ENCODE results near the gene COL27A1. TPM values are rescaled to one million over a fixed set of nuclear protein-coding genes. Genes with fewer than 3 reads are reported as not detected.

Gene COL27A1
- total RNA-seq, 1 donor from 2014 or later: 65.1 TPM

GRCh38 chr9:114288193-114289091 is 133.1 kb downstream of the COL27A1 start:
- peaks cover 19% of the 10 kb centered on the region for H3K36me3 Mint-ChIP-seq
- peak; percentile 69 for DNase-seq (ENCODE audit: extremely low spot score, unreplicated experiment)
- TF ChIP-seq CTCF (conservative IDR thresholded peaks at IDR 0.05): peak; percentile 13
- no peak overlapping the region for H3K27ac Mint-ChIP-seq
- no peaks in the 10 kb centered on the region for H3K9me3 Mint-ChIP-seq
- peak overlapping the region; percentile 65 for H3K4me3 Mint-ChIP-seq
- no peaks in the 10 kb centered on the region for H3K27me3 Mint-ChIP-seq
- peaks cover 25% of the 10 kb centered on the region for H3K4me1 Mint-ChIP-seq (ENCODE audit: unreplicated experiment)

- H3K27me3 Mint-ChIP-seq: no peaks in the 10 kb centered on the region
- no peaks in the 10 kb centered on the region for H3K9me3 Mint-ChIP-seq
- H3K4me3 Mint-ChIP-seq: no peak overlapping the region
- H3K4me1 Mint-ChIP-seq (ENCODE audit: unreplicated experiment): peaks cover 25% of the 10 kb centered on the region
- no peak overlapping the region for H3K27ac Mint-ChIP-seq
- peak; percentile 67 for DNase-seq (ENCODE audit: extremely low spot score, unreplicated experiment)
- peaks cover 20% of the 10 kb centered on the region for H3K36me3 Mint-ChIP-seq
- no peak for TF ChIP-seq CTCF (conservative IDR thresholded peaks at IDR 0.05)
These were observed 133.8 kb downstream of the COL27A1 start for GRCh38 chr9:114289106-114289505.

GRCh38 chr9:114289571-114290481 is 134.5 kb downstream of the COL27A1 start:
- H3K4me3 Mint-ChIP-seq: no peak overlapping the region
- peaks cover 4% of the 10 kb centered on the region for H3K9me3 Mint-ChIP-seq
- no peaks in the 10 kb centered on the region for H3K27me3 Mint-ChIP-seq
- peaks cover 25% of the 10 kb centered on the region for H3K36me3 Mint-ChIP-seq
- peaks cover 24% of the 10 kb centered on the region for H3K4me1 Mint-ChIP-seq (ENCODE audit: unreplicated experiment)
- no peak overlapping the region for H3K27ac Mint-ChIP-seq
- TF ChIP-seq CTCF (conservative IDR thresholded peaks at IDR 0.05): no peak
- peak; percentile 60 for DNase-seq (ENCODE audit: extremely low spot score, unreplicated experiment)

- no peak for TF ChIP-seq CTCF (conservative IDR thresholded peaks at IDR 0.05)
- H3K9me3 Mint-ChIP-seq: peaks cover 10% of the 10 kb centered on the region
- peak overlapping the region; percentile 14 for H3K27ac Mint-ChIP-seq
- no peaks in the 10 kb centered on the region for H3K27me3 Mint-ChIP-seq
- DNase-seq (ENCODE audit: extremely low spot score, unreplicated experiment): peak; percentile 55
- H3K4me1 Mint-ChIP-seq (ENCODE audit: unreplicated experiment): peaks cover 21% of the 10 kb centered on the region
- H3K36me3 Mint-ChIP-seq: peaks cover 33% of the 10 kb centered on the region
- H3K4me3 Mint-ChIP-seq: no peak overlapping the region
These were observed 135.2 kb downstream of the COL27A1 start for GRCh38 chr9:114290561-114290986.

GRCh38 chr9:114291064-114291474 is 135.7 kb downstream of the COL27A1 start:
- peak overlapping the region; percentile 14 for H3K27ac Mint-ChIP-seq

More at GRCh38 chr9:114291064-114291474, 135.7 kb downstream of the COL27A1 start:
- Mint-ChIP-seq H3K27me3 (no peaks in the 10 kb centered on the region), H3K9me3 (peaks cover 10% of the 10 kb centered on the region), H3K36me3 (peaks cover 35% of the 10 kb centered on the region), H3K4me3 (no peak overlapping the region), H3K4me1 (ENCODE audit: unreplicated experiment) (peaks cover 18% of the 10 kb centered on the region)
- DNase-seq (ENCODE audit: extremely low spot score, unreplicated experiment): peak; percentile 83
- TF ChIP-seq CTCF (conservative IDR thresholded peaks at IDR 0.05): peak; percentile 96

Data from type B pancreatic cell (in vitro differentiated cells).